PC-3 (cell line): ENCODE measurements around the gene RPS6KA3.

Source experiments
- CTCF ChIP-seq: fragments of 300-600 bp; sonication (generic); conservative IDR thresholded peaks from 2 replicates; pipeline ENCODE4 v1.5.1; 2017; ENCODE audit warnings: antibody characterized with exemption, low read depth, mild to moderate bottlenecking, low read length
- EZH2 ChIP-seq: fragments of 300-600 bp; sonication (generic); IDR thresholded peaks from one replicate; pipeline ENCODE4 v1.6.1; 2017; ENCODE audit warnings: antibody characterized with exemption, mild to moderate bottlenecking, low read length; ENCODE audit not compliant: unreplicated experiment

- TF ChIP-seq CTCF: no peak
- no peak for TF ChIP-seq EZH2
Measured at GRCh38 chrX:20111271-20111670, 155.4 kb downstream of the RPS6KA3 start.
